CD14-positive monocyte (primary cell): ENCODE measurements around the gene ASCL1. TPM values are rescaled to one million over a fixed set of nuclear protein-coding genes. Genes with fewer than 3 reads are reported as not detected.

Source experiments
- DNase-seq, 3 donors: peaks; one replicate each; pipeline ENCODE4 v3.0.0-alpha.2; 2011 to 2022
- H2AFZ ChIP-seq: 2 replicates; pipeline ENCODE4 v1.6.0; 2012; ENCODE audit warnings: mild to moderate bottlenecking, low read depth, low read length, inconsistent platforms; ENCODE audit not compliant: insufficient read depth, poor library complexity, severe bottlenecking
- H3K27ac ChIP-seq, 2 donors: 1 replicate in 1 of 2; 2 replicates in 1 of 2; pipeline ENCODE4 v1.5.1; 2012 to 2013; ENCODE audit warnings: low read length in 2 of 2, control low read depth in 1 of 2, inconsistent platforms in 1 of 2, low read depth in 1 of 2, mild to moderate bottlenecking in 1 of 2
- H3K27me3 ChIP-seq, 2 donors: one replicate each; pipeline versions ENCODE4 v1.6.0 to v1.6.1; 2011 to 2013; ENCODE audit warnings: low read length in 2 of 2; ENCODE audit not compliant: control insufficient read depth in 2 of 2, insufficient read depth in 2 of 2
- H3K36me3 ChIP-seq, 2 donors: replicated peaks in 1 of 2; 1 replicate in 1 of 2; 2 replicates in 1 of 2; pipeline versions ENCODE4 v1.5.1 to v1.6.1; 2012 to 2013; ENCODE audit warnings: low read length in 2 of 2, control low read depth in 1 of 2, inconsistent platforms in 1 of 2, mild to moderate bottlenecking in 1 of 2; ENCODE audit not compliant: insufficient read depth in 2 of 2, control insufficient read depth in 1 of 2
- H3K4me1 ChIP-seq, 2 donors: 1 replicate in 1 of 2; 2 replicates in 1 of 2; pipeline versions ENCODE4 v1.5.1 to v1.6.1; 2012 to 2013; ENCODE audit warnings: low read length in 2 of 2, control low read depth in 1 of 2, inconsistent platforms in 1 of 2, mild to moderate bottlenecking in 1 of 2, moderate library complexity in 1 of 2; ENCODE audit not compliant: insufficient read depth in 2 of 2, control insufficient read depth in 1 of 2
- H3K4me2 ChIP-seq: replicated peaks from 2 replicates; pipeline ENCODE3; 2012; ENCODE audit warnings: low read length, moderate library complexity, mild to moderate bottlenecking; ENCODE audit not compliant: poor library complexity, severe bottlenecking; ENCODE audit errors: extremely low read depth
- H3K4me3 ChIP-seq, 3 experiments: fragments of 200-600 bp in 1 of 3; sonication (generic) in 1 of 3; replicated peaks in 1 of 3; 1 replicate in 2 of 3; 2 replicates in 1 of 3; pipeline ENCODE4 v1.5.1; 2011 to 2013; ENCODE audit warnings: low read length in 3 of 3, mild to moderate bottlenecking in 3 of 3, control low read depth in 2 of 3, low read depth in 2 of 3, inconsistent platforms in 1 of 3, moderate library complexity in 1 of 3
- H3K79me2 ChIP-seq: 2 replicates; pipeline ENCODE4 v1.6.0; 2012; ENCODE audit warnings: mild to moderate bottlenecking, control low read depth, inconsistent platforms, low read length, moderate library complexity; ENCODE audit not compliant: insufficient read depth
- H3K9ac ChIP-seq: 2 replicates; pipeline ENCODE4 v1.6.0; 2017; ENCODE audit warnings: low read length, mild to moderate bottlenecking; ENCODE audit not compliant: insufficient read depth, poor library complexity, severe bottlenecking
- H3K9me3 ChIP-seq, 2 donors: replicated peaks in 1 of 2; 1 replicate in 1 of 2; 2 replicates in 1 of 2; pipeline versions ENCODE4 v1.5.1 to v1.6.1; 2012 to 2013; ENCODE audit warnings: low read length in 2 of 2, control low read depth in 1 of 2; ENCODE audit not compliant: control insufficient read depth in 1 of 2, insufficient read depth in 1 of 2
- H4K20me1 ChIP-seq: 2 replicates; pipeline ENCODE4 v1.6.0; 2012; ENCODE audit warnings: mild to moderate bottlenecking, low read length, control low read depth, moderate library complexity; ENCODE audit not compliant: insufficient read depth
- H3K27ac Mint-ChIP-seq, 7 donors: one replicate each; pipeline ENCODE4 v1.8.0; 2020; ENCODE audit warnings: mild to moderate bottlenecking in 7 of 7, mixed read lengths in 7 of 7, moderate library complexity in 6 of 7, inconsistent platforms in 2 of 7
- H3K27me3 Mint-ChIP-seq, 3 donors: one replicate each; pipeline ENCODE4 v1.8.0; 2021 to 2022; ENCODE audit warnings: low read depth in 3 of 3, mild to moderate bottlenecking in 3 of 3, mixed read lengths in 3 of 3, moderate library complexity in 3 of 3, inconsistent platforms in 1 of 3
- H3K36me3 Mint-ChIP-seq, 2 donors: one replicate each; pipeline ENCODE4 v1.8.0; 2020; ENCODE audit warnings: mixed read lengths in 2 of 2, inconsistent platforms in 1 of 2, mild to moderate bottlenecking in 1 of 2
- H3K4me1 Mint-ChIP-seq: one replicate; pipeline ENCODE4 v1.8.0; 2020; ENCODE audit warnings: mild to moderate bottlenecking, mixed read lengths
- H3K4me3 Mint-ChIP-seq, 2 donors: one replicate each; pipeline ENCODE4 v1.8.0; 2020; ENCODE audit warnings: mild to moderate bottlenecking in 2 of 2, mixed read lengths in 2 of 2, moderate library complexity in 1 of 2
- H3K9me3 Mint-ChIP-seq, 7 donors: one replicate each; pipeline ENCODE4 v1.8.0; 2020 to 2022; ENCODE audit warnings: mixed read lengths in 7 of 7, mild to moderate bottlenecking in 6 of 7, moderate library complexity in 6 of 7, inconsistent platforms in 2 of 7
- WGBS: methylation state at CpG from one replicate; pipeline ENCODE4 v1.1.5; 2013; ENCODE audit warnings: missing lambda C conversion rate; ENCODE audit not compliant: insufficient coverage; 5-methylcytosine and 5-hydroxymethylcytosine counted together
- intact Hi-C, 2 donors: fragments of 100-400 bp; cut with micrococcal nuclease; formaldehyde crosslinking; loops; one replicate each; pipeline versions ENCODE4 v1.15.0 to v1.15.1; 2023
- polyA plus RNA-seq, 3 donors: library from polyadenylated mRNA; depleted of rRNA in 1 of 3; unstranded in 2 of 3; stranded (reverse) in 1 of 3; fragments of 300-500 nt in 2 of 3; fragments of >200 nt in 1 of 3; fragmentation: Illumina TruSeq in 2 of 3; gene quantifications; 1 replicate in 2 of 3; 2 replicates in 1 of 3; pipeline ENCODE4 v1.2.3, GENCODE V29; 2012 to 2021
- TF ChIP-seq, protein P1 (sequence below): fragments of 200-600 bp; IDR thresholded peaks from one replicate; pipeline ENCODE4 v1.8.0; 2022; ENCODE audit warnings: antibody characterized with exemption, mild to moderate bottlenecking

ASCL1 gene
- polyA plus RNA-seq, 3 donors = not detected

DNA sequence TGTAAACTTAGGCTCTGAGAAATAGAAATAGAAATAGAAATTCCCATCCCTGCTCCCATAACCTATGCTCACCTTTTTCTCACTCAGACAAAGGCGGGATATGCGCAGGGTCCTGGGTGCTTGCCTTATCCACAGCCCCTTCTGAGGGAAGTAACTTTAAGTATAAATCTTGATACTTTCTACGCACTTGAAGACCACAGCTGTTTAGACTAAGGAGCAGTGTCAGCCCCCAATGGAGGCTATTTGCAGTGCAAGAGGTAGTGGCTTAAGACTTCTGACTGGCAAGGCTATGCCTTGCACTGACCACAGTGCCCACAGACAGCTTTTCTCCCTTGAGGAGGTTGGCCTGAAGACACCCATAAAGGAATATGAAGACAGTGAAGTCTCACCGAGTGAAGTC, 35.2 kb downstream of the ASCL1 start:
- WGBS = 100% methylated on average over 1 of the region's 4 CpGs
- Mint-ChIP-seq H3K36me3 (no peaks in the 10 kb centered on the region), H3K27ac (no peak overlapping the region), H3K9me3 (peaks cover 0 to 5% (median 4%) of the 10 kb centered on the region in 7 donors), H3K27me3 (peaks cover 1 to 2% (median 1%) of the 10 kb centered on the region in 3 donors), H3K4me1 (no peaks in the 10 kb centered on the region), H3K4me3 (no peak overlapping the region)
- no peak overlapping the region for H3K9ac ChIP-seq
- no peak overlapping the region for H3K27ac ChIP-seq
- H3K9me3 ChIP-seq = peaks cover 0 to under 1% of the 10 kb centered on the region in 2 donors
- no peak overlapping the region for H2AFZ ChIP-seq
- H3K79me2 ChIP-seq = no peaks in the 10 kb centered on the region
- H3K36me3 ChIP-seq = no peaks in the 10 kb centered on the region
- TF ChIP-seq, protein P1, sequence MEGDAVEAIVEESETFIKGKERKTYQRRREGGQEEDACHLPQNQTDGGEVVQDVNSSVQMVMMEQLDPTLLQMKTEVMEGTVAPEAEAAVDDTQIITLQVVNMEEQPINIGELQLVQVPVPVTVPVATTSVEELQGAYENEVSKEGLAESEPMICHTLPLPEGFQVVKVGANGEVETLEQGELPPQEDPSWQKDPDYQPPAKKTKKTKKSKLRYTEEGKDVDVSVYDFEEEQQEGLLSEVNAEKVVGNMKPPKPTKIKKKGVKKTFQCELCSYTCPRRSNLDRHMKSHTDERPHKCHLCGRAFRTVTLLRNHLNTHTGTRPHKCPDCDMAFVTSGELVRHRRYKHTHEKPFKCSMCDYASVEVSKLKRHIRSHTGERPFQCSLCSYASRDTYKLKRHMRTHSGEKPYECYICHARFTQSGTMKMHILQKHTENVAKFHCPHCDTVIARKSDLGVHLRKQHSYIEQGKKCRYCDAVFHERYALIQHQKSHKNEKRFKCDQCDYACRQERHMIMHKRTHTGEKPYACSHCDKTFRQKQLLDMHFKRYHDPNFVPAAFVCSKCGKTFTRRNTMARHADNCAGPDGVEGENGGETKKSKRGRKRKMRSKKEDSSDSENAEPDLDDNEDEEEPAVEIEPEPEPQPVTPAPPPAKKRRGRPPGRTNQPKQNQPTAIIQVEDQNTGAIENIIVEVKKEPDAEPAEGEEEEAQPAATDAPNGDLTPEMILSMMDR = no peak
- no peaks in the 10 kb centered on the region for H3K27me3 ChIP-seq
- no peak overlapping the region for H3K4me2 ChIP-seq
- DNase-seq = no peak
- no peak overlapping the region for H3K4me3 ChIP-seq
- H4K20me1 ChIP-seq = no peaks in the 10 kb centered on the region
- intact Hi-C loops = no loop called here
- H3K4me1 ChIP-seq = no peaks in the 10 kb centered on the region

GRCh38 chr12:102993537-102993936, 36.1 kb downstream of the ASCL1 start:
- H3K4me2 ChIP-seq = no peak overlapping the region
- intact Hi-C loops = no loop called here
- TF ChIP-seq, protein P1 = no peak
- no CpG with 5 or more reads among the region's 1 CpG for WGBS
- H3K27ac ChIP-seq = no peak overlapping the region
- peaks cover 0 to 11% (median 6%) of the 10 kb centered on the region in 7 donors for H3K9me3 Mint-ChIP-seq
- H3K4me3 ChIP-seq = no peak overlapping the region
- no peaks in the 10 kb centered on the region for H3K4me1 Mint-ChIP-seq
- no peak overlapping the region for H3K9ac ChIP-seq
- no peaks in the 10 kb centered on the region for H3K4me1 ChIP-seq
- H3K4me3 Mint-ChIP-seq = no peak overlapping the region
- H4K20me1 ChIP-seq = no peaks in the 10 kb centered on the region
- peaks cover 0 to 2% (median 1%) of the 10 kb centered on the region in 3 donors for H3K27me3 Mint-ChIP-seq
- no peaks in the 10 kb centered on the region for H3K27me3 ChIP-seq
- H3K79me2 ChIP-seq = no peaks in the 10 kb centered on the region
- DNase-seq = no peak
- no peak overlapping the region for H3K27ac Mint-ChIP-seq
- H3K36me3 ChIP-seq = no peaks in the 10 kb centered on the region
- peaks cover 5 to 7% of the 10 kb centered on the region in 2 donors for H3K9me3 ChIP-seq
- no peak overlapping the region for H2AFZ ChIP-seq
- no peaks in the 10 kb centered on the region for H3K36me3 Mint-ChIP-seq
